Kidney glomerular epithelial cell (primary cell): Measurements from ENCODE around the gene NOXRED1.
A peak's percentile ranks its signal among the peaks of the same experiment; 100 is the strongest.

Source experiments
- DNase-seq: peaks from one replicate; lab custom pipeline; 2025; lab: John Stamatoyannopoulos, UW

The NOXRED1 gene

GRCh38 chr14:77407158-77407557 lies 16.2 kb downstream of the NOXRED1 start:
- no peak for DNase-seq

GRCh38 chr14:77406718-77407117 lies 16.6 kb downstream of the NOXRED1 start:
- no peak for DNase-seq

- no peak for DNase-seq
Measured at GRCh38 chr14:77406086-77406485, 17.2 kb downstream of the NOXRED1 start.

- no peak for DNase-seq
Measured at GRCh38 chr14:77403768-77404167, 19.6 kb downstream of the NOXRED1 start.

DNA sequence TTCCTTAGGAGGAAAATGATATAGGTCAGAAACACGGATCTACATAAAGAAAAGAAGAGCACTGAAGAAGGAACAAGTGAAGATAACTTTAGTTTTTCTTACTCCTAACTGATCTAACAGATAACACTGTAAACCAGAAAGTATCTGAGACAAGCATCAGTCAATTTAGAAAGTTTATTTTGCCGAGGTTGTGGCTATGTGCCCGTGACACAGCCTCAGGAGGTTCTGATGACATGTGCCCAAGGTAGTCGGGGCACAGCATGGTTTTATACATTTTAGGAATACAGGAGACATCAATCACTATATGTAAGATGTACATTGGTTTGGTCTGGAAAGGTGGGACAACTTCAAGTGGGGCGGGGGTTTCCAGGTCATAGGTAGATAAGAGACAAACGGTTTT lies 23.1 kb downstream of the NOXRED1 start:
- DNase-seq, result no peak

DNA sequence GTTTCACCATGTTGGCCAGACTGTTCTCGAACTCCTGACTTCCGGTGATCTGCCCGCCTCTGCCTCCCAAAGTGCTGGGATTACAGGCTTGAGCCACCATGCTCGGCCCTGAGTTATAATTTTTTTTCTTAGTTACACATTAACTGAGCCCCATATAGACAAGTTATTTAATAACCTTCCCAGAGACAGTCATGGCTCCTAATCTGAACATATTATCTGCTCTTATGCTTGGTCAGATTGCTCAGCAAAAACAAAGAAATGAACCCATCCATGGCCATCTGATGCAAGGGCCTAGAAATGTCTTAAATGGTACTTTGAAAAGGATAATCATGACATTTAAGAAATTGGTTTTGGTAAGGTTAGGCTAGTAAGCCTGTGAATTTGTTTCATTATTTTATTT lies 33.1 kb downstream of the NOXRED1 start:
- DNase-seq, result no peak

DNA sequence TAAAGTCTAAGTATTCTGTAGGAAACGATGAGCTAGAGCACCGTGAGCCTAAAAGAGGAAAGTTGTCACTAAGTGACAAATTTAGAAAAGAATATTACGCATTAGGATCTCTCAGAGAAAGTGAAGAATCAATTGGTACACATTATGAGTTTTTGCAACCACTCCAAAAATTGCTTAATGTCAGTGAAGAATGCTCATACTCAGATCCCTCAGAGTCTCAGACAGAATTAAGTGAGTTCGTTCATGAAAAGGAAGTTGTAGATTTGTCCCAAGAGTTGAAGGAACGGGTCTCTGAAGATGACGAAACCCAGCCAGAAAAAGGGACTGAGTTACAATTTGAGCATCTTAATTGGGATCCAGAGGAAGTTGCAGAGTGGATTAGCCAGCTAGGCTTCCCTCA lies 44.6 kb downstream of the NOXRED1 start:
- DNase-seq, result no peak

DNA sequence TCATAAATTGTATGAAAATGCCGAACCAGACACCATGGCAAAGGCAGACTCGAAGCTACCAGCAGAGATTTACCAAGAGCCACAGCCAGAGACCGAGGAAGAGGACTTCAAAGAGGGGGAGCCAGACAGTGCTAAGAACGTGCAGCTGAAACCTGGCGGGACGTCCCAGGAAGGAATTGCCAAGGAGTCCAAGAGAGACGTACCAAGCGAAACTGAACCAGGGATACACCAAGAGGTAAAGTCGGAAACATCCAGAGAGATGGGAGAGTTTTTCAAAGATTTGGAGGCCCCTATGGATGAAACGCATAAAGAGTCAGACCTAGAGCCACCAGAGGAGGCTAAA lies 45.9 kb downstream of the NOXRED1 start:
- DNase-seq, result no peak

DNA sequence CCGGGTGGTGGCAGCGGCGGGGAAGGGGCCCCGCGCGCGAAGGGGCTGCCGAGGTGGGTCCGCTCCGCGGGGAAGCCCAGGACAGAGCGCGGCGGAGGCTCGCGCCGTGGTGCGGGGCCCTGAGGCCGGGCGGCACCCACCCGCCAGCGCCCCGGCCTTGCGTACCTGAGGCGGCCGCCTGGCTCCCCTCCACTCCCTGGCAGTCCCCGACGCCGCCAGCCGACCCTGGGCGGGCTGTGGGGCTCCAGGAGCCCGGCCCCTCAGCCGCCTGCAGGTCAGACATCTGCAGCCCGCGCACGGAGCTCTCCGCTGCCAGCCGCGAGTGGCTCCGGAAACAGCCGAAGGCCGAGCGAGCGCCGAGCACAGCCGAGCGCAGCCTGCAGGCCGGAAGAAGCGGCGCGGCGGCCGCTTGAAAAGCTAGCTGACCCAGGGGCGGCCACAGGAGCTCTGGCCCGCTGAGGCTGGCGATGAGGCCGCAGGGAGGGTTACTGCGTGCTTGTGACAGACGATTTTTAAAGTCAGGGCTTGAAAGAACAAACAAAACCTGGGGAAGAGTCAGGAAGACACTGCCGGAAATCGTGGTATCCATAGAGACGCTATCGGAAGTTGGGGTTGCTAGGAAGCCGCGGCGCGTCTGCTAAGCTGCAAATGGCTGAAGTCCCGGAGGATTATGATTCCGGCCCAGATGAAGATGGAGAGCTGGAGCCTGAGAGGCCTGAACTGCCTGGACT lies 46.4 kb downstream of the NOXRED1 start, which contains the start of the genes SAMD15 and TMED8:
SAMD15 (plus strand) TSS at position 609 of the 731 bp plus-strand sequence; CDS start at position 649, 40 bp downstream.
TMED8 (minus strand) TSS at position 324 of the 731 bp plus-strand sequence; CDS start at position 283, 41 bp downstream.
- peak; percentile 80 for DNase-seq

- DNase-seq, result no peak
Measured at GRCh38 chr14:77375973-77376770, 47.2 kb downstream of the NOXRED1 start.

GRCh38 chr14:77375164-77375950 lies 48.0 kb downstream of the NOXRED1 start:
- DNase-seq, result no peak

DNA sequence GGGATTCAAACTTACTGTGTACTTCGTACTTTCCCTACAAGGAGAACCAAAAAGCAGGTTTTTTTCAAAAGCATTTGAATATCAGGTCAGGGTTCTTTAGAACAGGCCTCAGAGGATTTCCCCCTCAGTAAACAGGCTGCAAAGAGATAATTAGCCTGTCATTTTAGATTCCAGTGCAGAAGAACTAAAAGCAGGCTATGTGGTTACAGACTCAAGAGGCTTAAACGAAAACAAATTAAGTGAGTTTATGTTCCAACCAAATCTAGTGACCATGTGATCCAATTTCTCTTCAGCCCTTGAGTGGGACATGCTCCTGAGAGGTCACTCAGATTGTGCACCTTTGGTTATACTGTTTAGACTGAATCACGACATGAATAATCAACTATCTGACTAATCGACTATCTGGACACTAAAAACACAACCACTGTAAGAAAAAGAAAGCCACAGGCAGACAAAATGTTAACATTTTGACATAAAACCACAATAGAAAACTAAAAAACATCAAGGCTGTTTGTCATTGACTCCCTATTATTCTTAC lies 51.0 kb downstream of the NOXRED1 start:
- DNase-seq, result peak; percentile 6

GRCh38 chr14:77369285-77369684 lies 54.0 kb downstream of the NOXRED1 start:
- DNase-seq, result no peak

- no peak for DNase-seq
Measured at GRCh38 chr14:77364146-77364545, 59.2 kb downstream of the NOXRED1 start.

DNA sequence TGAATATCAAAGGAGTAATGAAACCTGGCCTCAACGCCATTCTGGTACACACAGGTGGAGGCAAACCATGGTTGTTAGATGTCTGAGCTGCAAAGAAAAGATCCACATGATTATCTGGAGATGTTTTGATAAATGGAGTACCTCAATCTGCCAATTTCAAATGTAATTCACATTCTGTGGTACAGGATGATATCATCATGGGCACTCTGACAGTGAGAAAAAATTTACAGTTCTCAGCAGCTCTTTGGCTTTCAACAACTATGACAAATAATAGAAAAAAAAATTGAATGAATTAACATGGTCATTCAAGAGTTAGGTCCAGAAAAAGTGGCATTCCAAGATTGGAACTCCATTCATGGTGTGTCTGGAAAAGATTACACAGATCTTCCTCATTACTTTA lies 63.7 kb downstream of the NOXRED1 start:
- no peak for DNase-seq

DNA sequence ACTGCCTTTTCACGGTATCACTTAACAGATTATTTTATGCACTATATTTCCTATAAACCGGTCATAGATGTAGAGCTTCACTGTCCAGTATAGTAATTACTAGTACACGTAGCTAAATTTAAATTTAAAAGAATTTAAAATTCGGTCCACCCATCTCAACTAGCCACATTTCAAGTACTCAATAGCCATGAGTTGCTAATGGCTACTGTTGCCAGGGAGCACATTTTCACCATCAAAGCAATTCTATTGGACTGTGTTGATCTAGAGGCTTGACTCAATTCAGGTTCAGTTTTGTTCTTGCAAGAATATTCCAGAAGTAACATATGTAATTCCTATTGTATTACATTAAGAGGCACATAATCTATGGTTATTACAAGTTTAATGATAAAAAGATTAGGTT lies 66.4 kb downstream of the NOXRED1 start:
- DNase-seq, result no peak

DNA sequence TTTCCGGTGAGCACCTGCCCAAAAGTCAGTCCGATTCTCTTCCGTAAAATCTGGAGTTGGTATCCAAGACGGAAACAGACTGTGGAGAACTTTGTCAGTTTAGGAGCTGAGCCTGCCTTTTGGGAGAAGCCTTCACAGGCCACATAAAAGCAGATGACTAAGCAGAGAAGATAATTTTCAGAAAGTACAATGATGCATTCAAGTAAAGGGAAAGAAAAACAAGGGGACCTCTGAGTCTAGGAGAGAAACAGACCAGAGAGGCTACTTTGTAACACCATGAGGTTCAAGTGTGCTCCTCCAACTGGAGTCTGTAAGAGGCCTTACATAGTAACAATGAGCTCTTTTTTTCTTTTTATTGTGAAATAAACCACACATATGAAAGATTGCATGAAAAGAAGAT lies 67.5 kb downstream of the NOXRED1 start:
- DNase-seq, result no peak

DNA sequence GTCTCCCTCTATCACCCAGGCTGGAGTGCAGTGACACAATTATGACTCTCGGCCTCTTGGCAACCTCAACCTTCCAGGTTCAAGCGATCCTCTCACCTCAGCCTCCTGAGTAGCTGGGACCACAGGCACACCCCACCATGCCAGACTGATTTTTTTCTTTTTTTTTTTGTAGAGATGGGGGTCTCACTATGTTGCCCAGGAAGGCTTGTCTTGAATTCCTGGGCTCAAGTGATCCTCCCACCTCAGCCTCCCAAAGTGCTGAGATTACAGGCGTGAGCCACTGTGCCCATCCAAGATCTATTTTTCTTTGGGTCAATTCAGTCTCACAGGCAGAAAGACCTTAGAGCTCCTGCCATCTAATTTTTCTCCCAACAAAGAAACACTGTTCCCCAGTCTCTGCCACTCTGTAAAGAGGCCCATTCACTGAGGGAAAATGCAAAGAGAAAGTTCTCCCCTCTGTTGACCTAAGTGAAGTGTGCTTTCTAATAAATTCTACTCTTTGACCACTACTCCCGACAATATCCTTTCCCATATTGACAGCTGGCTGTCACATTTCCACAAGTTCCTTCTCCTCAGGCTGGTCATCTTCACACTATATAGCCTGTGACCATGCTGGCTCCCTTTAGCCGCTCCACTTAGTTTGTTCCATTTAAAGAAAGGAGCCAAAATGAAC lies 69.7 kb downstream of the NOXRED1 start:
- no peak for DNase-seq

GRCh38 chr14:77347751-77348150 lies 75.6 kb downstream of the NOXRED1 start:
- DNase-seq, result no peak

- no peak for DNase-seq
Measured at GRCh38 chr14:77346495-77346894, 76.8 kb downstream of the NOXRED1 start.

DNA sequence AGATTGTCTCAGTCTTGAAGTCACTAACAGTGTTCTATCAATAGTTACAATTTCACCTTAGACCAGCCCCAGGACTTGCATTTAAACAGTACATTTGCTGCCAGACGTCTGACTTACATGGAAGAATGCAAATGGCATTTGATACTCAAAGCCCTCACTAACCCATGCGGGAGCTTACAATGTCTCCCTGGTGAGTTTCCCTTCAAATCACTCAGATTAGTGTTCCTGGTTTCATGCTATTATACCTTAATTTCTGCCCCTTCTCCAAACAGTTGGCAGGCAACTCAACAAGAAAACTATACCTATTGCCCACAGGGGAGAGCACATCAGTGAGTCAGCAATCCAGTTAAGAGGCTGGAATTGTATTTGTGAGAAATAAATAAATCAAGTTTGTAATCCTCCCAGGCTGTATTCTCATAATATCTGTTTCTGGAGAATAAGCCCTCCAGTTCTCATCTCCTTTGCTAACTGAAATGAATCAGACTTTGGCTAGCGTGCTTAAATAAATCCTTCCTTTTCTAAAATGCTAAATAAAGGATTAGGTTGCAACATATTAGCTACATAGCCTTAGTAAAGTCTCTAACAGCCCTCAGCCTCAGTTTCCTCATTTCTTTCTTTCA lies 78.8 kb downstream of the NOXRED1 start:
- no peak for DNase-seq
